Activated T-helper 1 cell treated with anti-CD3 and anti-CD28 coated beads, Interleukin-12 subunit alpha, Interleukin-12 subunit beta, Interleukin-2, Interleukin-4 antibody, amounts not matched to agents 30 ng/mL and 10 ng/mL and 1 ng/mL, durations not matched to agents 14 hours and 24 hours and 36 hours (primary cell): Measurements from ENCODE around the gene PDE4D. TPM values are rescaled to one million over a fixed set of nuclear protein-coding genes. Genes with fewer than 3 reads are reported as not detected.
"Not testable (repeated sequence)": the region's sequence is repeated elsewhere in the genome, so short reads cannot be mapped to it uniquely, and the experiment has no call there.

Source experiments
- DNase-seq: peaks from one replicate; pipeline ENCODE4 v3.0.0; 2021; ENCODE audit warnings: low spot score
- H3K27ac Mint-ChIP-seq: one replicate; pipeline ENCODE4 v1.8.0; 2021; ENCODE audit warnings: mild to moderate bottlenecking, mixed read lengths
- H3K27me3 Mint-ChIP-seq: one replicate; pipeline ENCODE4 v1.8.0; 2022; ENCODE audit warnings: mild to moderate bottlenecking, moderate library complexity, mixed read lengths; ENCODE audit not compliant: insufficient read depth
- H3K36me3 Mint-ChIP-seq: one replicate; pipeline ENCODE4 v1.8.0; 2021; ENCODE audit warnings: low read depth, mixed read lengths
- H3K4me1 Mint-ChIP-seq: one replicate; pipeline ENCODE4 v1.8.0; 2021; ENCODE audit warnings: low read depth, mixed read lengths
- H3K4me3 Mint-ChIP-seq: one replicate; pipeline ENCODE4 v1.8.0; 2021; ENCODE audit warnings: mild to moderate bottlenecking, moderate library complexity, mixed read lengths
- H3K9me3 Mint-ChIP-seq: one replicate; pipeline ENCODE4 v1.8.0; 2021; ENCODE audit warnings: mixed read lengths
- intact Hi-C: fragments of 100-400 bp; cut with micrococcal nuclease; formaldehyde crosslinking; loops from one replicate; pipeline ENCODE4 v1.15.1; 2024
- total RNA-seq: library from RNA; stranded (reverse); gene quantifications from 2 replicates; pipeline ENCODE4 v1.2.3, GENCODE V29; 2022

PDE4D gene
- total RNA-seq, 1 donor from 2014 or later = 50.6 TPM

DNA sequence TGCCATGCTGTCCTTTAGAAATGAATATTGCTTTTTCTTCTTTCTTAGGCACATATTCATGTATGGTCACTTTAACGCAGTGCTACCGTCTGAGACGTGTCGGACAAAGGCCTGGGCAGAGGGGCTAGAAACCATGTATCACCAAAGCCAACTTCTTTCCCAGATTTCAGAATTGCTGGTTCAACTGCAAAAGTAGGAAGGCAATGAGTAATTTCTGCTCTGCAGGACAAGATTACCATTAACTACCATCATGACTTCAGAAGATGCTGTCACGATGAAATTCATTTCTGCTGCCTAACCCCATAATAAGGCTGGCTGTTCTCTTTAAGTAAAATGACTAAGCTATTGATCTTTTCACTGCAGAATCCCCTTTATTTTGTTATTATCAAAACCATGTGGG is 306.7 kb downstream of the PDE4D start:
- no peaks in the 10 kb centered on the region for H3K9me3 Mint-ChIP-seq
- no peak overlapping the region for H3K27ac Mint-ChIP-seq
- peaks cover 20% of the 10 kb centered on the region for H3K27me3 Mint-ChIP-seq
- peaks cover 44% of the 10 kb centered on the region for H3K4me1 Mint-ChIP-seq
- H3K4me3 Mint-ChIP-seq = no peak overlapping the region
- DNase-seq = no peak
- H3K36me3 Mint-ChIP-seq = peaks cover 1% of the 10 kb centered on the region
- intact Hi-C loops = no loop called here

DNA sequence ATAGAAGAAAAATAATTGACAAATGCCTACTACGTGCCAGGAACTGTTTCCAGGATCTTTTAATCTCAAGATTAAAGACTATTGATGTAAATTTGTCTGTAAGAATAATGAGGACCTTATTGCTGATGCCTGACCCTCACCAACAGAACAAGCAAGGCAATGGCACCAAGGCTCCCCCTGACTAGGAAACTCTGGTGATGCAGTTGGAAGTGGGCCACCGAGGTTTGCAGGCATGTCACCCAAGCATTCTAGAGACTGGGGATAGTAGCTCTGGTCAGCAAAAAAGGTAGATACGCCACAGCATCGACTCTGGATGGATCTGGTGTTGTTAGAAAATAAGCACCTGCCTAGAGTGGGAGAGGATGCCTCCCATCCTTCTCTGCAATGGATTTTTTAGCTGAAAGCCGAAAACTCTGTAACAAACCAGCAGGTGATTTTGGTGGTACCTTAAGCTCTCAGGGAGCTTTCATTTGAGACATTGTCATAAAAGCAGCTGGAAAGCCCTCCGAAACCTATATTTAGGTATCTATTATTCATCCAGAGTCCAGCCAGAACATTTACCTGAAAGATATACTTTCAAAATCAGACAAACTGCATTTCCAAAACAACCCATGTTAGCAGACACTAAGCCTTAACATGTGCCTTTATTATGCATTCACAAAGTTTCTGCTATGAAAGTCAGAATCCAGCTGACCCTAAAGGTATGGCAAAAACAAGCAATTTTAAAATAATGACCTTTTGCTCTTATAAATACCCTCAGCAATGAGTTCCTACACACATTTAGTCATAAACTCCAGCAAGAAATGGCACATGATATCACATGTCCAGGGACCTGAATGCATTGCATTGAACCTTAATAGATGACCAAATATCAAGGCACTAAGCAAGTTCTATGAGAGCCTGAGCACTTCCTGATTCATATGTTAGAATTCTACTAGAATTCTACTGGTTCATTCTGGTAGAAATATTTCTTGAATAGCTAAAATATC is 308.4 kb downstream of the PDE4D start:
- peaks cover 1% of the 10 kb centered on the region for H3K36me3 Mint-ChIP-seq
- peaks cover 29% of the 10 kb centered on the region for H3K4me1 Mint-ChIP-seq
- H3K4me3 Mint-ChIP-seq = no peak overlapping the region
- intact Hi-C loops = no loop called here
- no peak for DNase-seq
- H3K27ac Mint-ChIP-seq = no peak overlapping the region
- peaks cover 20% of the 10 kb centered on the region for H3K27me3 Mint-ChIP-seq
- H3K9me3 Mint-ChIP-seq = no peaks in the 10 kb centered on the region

DNA sequence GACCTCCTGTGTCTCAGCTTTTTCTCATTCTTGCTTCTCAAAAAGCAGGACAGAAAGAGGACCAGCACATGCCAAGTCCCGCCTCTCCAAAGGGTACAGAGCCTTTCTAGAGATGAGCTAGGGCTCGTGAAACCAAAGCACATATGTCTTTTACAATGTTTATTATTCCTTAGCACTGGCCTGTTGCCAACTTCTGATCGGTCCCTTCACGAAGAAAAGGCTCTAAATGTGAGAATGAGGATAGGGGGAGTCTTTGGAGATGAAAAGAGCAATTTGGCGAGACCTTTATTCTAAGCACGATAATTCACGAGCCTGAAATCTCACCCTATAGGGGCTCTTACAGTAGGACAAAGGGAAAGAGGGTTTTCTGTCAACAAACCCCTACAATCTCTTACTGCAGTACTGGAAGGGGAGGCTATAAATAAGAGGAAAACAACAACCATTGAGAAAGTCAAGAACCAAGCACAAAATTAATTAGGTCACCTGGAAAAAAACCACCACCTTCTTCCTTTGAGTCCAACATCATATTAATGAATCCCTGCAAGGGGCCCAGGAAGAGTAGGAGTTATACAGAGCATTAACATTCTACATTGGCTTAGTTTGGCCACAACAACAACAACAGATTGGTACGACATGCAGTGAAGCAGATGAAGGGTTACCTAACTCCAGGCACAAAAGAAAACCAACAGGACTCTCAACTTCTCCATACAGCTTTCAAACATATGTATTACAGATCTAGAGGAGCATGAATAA is 309.5 kb downstream of the PDE4D start:
- H3K4me1 Mint-ChIP-seq = peaks cover 26% of the 10 kb centered on the region
- no peak for DNase-seq
- H3K27me3 Mint-ChIP-seq = peaks cover 20% of the 10 kb centered on the region
- no peak overlapping the region for H3K4me3 Mint-ChIP-seq
- H3K27ac Mint-ChIP-seq = no peak overlapping the region
- intact Hi-C loops = no loop called here
- no peaks in the 10 kb centered on the region for H3K9me3 Mint-ChIP-seq
- peaks cover 1% of the 10 kb centered on the region for H3K36me3 Mint-ChIP-seq

DNA sequence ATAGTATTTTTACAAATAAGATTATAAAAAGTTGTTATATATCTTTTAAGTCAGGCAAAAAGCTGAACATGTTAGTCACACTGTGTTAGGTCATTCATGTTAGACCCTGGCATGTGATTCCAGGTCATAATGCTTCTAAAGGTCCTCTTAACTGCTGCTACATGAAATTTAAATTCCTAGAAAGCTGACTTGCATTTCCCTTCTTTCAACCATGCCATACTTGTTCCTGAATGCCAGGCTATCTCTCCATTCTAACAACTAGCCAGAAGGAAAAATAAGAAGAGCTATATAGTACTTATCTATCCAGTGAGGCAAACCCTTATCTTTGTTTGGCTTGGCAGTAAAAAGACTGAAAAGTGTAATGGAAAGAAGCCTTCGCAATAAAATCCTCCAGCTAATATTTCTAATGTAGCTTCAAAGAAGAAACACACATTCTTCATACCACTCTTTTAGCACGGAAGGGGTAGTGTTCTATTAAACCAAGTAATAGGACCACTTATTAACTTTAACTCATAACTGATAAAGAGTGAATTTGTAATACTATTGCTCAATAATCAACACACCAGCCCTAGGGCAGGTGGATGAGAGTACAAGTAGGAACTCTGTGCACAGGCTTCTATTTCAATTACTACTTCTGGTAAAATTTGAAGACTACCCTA is 310.2 kb downstream of the PDE4D start:
- DNase-seq = no peak
- Mint-ChIP-seq H3K9me3 (no peaks in the 10 kb centered on the region), H3K4me1 (peaks cover 25% of the 10 kb centered on the region), H3K4me3 (no peak overlapping the region), H3K27me3 (peaks cover 20% of the 10 kb centered on the region), H3K36me3 (peaks cover 1% of the 10 kb centered on the region), H3K27ac (no peak overlapping the region)
- intact Hi-C loops = no loop called here

DNA sequence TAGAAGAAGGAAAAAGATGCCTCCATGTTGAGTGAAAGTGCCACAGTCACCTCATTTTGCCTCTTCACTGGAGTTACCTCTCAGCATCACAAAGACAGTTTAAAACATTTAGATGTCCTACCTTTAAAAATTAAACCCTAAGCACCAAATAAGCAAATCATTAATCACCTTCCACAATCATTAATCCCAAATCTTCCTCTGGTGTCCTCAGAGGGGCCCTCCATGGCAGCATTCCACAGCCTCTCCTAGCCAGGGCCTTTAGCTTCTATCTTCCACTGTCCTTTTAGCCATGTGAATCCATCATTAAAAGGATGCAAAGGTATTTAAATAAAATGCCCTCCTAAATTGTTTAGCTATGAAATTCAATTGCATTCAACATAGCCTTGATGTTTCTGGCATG is 310.8 kb downstream of the PDE4D start:
- Mint-ChIP-seq H3K9me3 (no peaks in the 10 kb centered on the region), H3K36me3 (peaks cover 1% of the 10 kb centered on the region), H3K4me3 (no peak overlapping the region), H3K4me1 (peaks cover 19% of the 10 kb centered on the region), H3K27me3 (peaks cover 17% of the 10 kb centered on the region), H3K27ac (no peak overlapping the region)
- intact Hi-C loops = no loop called here
- no peak for DNase-seq

DNA sequence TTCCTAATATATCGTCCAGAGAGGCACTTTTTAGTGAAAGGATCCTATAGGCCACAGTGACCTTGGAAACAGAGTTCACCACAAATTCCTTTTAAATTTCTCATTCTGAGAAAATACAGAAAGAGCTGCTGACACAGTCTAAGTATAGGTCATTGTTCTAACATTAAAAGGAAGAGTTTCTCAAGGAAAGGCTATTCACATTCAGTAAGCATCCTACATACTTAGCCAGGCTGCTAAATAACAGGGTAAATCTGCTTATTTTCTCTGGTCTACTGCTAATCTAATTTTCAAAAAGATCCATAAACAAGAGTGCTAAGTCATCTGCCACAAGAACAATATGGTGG is 313.7 kb downstream of the PDE4D start:
- no peaks in the 10 kb centered on the region for H3K9me3 Mint-ChIP-seq
- intact Hi-C loops = no loop called here
- peaks cover 8% of the 10 kb centered on the region for H3K27me3 Mint-ChIP-seq
- no peak overlapping the region for H3K4me3 Mint-ChIP-seq
- H3K4me1 Mint-ChIP-seq = no peaks in the 10 kb centered on the region
- no peak for DNase-seq
- no peak overlapping the region for H3K27ac Mint-ChIP-seq
- no peaks in the 10 kb centered on the region for H3K36me3 Mint-ChIP-seq

DNA sequence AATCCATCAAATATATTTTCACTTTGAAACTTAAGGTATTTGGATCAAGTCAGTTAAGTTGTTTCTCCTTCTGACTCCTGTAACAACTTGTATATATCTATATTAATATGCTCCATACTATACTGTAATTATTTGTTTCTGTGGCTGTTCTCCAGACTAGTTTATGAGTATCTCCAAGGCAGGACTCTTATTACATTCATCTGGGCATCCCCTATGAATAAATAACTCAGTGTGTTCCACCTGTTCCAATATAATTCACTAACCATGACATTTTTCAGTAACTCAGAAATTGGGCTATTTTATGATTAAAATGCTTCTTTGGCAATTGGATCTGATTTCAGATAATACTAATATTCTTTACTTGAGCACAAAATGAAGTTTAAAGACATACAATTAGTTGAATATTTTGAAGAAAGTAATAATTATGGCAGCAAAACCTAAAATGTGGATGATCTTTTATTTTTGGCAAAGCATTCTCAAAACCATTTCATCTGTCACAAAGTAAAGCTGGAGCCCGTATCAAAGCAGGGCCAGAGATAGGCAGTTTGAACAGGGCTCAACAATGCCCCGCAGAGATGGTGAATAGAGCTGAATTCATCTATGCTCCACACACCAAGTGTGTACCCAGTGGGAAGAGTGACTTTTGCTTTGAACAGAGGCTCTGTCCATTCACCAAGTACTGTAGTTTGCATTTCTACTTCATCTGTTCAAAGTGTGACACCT is 314.3 kb downstream of the PDE4D start:
- H3K27me3 Mint-ChIP-seq = peaks cover 3% of the 10 kb centered on the region
- intact Hi-C loops = no loop called here
- H3K36me3 Mint-ChIP-seq = no peaks in the 10 kb centered on the region
- no peak for DNase-seq
- no peaks in the 10 kb centered on the region for H3K9me3 Mint-ChIP-seq
- no peak overlapping the region for H3K27ac Mint-ChIP-seq
- H3K4me1 Mint-ChIP-seq = no peaks in the 10 kb centered on the region
- H3K4me3 Mint-ChIP-seq = no peak overlapping the region

DNA sequence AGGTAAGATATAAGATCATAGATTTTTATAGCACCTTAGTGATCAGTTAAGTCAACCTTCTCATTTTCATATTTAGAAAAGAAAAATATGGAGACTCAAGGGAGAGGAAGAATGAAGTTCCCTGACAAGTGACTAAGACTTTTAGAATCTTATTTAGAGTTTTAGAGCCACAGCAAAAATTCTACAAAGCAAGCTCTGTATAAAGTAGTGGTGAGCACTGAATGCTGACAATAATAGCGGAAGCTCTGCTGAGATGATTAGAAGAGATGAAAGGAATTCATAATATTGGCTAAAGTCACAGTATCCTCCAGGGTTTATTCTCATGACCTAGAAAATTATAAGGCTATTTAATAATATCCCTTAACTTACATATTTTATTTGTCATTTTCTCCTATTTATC is 316.0 kb downstream of the PDE4D start:
- Mint-ChIP-seq H3K4me1 (no peaks in the 10 kb centered on the region), H3K27me3 (no peaks in the 10 kb centered on the region), H3K9me3 (no peaks in the 10 kb centered on the region), H3K27ac (no peak overlapping the region), H3K36me3 (no peaks in the 10 kb centered on the region), H3K4me3 (no peak overlapping the region)
- intact Hi-C loops = no loop called here
- DNase-seq = no peak

DNA sequence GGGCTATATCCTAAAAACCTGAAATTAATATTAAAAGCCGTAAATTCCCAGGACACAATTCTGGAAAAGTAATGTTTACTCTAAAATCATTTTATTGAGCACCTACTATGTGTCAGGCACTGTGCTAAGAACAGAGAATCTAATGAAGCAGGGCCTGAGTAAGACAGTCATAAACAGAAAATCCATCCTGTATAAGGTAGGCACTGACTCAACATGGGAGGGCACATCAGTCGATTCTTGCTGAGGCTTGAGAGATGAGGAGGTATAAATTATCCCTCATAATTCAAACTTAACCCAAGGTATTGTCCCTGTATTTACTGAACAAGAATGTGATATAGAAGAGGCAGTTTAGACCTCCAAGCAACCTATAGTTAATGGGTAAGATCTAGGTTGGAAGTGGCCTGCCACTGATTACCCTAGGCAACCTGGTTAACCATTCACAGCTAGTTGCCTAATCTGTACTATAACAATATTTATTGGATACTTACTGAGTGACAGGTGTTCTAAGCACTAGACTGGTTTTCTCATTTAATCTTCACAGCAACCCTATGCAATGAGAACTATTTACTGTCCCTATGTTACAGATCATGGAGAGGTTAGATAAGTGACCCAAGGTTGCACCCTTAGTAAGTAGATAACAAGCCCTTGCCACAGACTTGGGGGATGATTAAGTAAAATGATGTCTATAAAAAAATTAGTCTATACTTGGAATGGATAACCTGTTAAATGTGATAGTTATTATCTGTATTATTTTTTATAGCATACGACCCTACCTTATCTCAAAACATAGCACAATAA is 317.7 kb downstream of the PDE4D start:
- H3K27me3 Mint-ChIP-seq = no peaks in the 10 kb centered on the region
- intact Hi-C loops = no loop called here
- H3K27ac Mint-ChIP-seq = no peak overlapping the region
- H3K36me3 Mint-ChIP-seq = no peaks in the 10 kb centered on the region
- H3K4me1 Mint-ChIP-seq = no peaks in the 10 kb centered on the region
- H3K4me3 Mint-ChIP-seq = no peak overlapping the region
- DNase-seq = no peak
- no peaks in the 10 kb centered on the region for H3K9me3 Mint-ChIP-seq

DNA sequence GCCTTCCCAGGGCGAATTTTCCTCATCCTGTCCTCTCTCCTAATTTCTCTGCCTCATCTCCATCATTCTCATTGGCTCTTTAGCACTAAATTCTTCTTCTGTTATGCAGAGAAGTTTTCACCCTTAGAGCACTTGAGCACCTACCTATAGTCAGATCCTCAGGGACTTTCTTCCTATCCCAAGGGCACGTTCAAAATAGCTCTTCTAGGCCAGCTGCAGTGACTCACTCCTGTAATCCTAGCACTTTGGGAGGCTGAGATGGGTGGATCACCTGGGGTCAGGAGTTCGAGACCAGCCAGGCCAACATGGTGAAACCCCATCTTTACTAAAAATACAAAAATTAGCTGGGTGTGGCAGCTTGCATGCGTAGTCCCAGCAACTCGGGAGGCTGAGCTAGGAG is 320.0 kb downstream of the PDE4D start:
- H3K27ac Mint-ChIP-seq, H3K9me3 Mint-ChIP-seq, H3K4me1 Mint-ChIP-seq, DNase-seq, intact Hi-C loops, H3K4me3 Mint-ChIP-seq, H3K36me3 Mint-ChIP-seq, H3K27me3 Mint-ChIP-seq: not testable (repeated sequence)

DNA sequence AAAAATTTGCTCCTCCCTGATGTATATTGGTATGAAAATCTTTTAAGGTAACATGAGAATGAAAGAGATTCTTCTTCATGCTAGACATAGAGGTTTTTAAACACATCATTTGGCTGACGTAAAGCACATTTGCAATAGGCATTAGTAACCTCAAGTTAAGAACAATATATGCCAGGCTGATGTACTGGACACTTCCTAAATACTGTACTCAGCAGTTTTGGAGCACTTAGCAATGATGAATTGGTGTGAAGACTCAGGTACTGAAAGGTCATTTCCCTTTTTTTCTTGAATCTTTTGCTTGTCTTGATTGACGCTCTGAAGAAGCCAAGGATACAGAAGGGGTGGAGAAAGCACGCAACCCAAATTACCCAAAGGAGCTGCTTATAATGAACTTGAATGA is 322.5 kb downstream of the PDE4D start:
- Mint-ChIP-seq H3K36me3 (no peaks in the 10 kb centered on the region), H3K27ac (no peak overlapping the region), H3K9me3 (no peaks in the 10 kb centered on the region), H3K4me3 (no peak overlapping the region), H3K4me1 (no peaks in the 10 kb centered on the region), H3K27me3 (no peaks in the 10 kb centered on the region)
- DNase-seq = no peak
- intact Hi-C loops = no loop called here
